ENCODE measurements around the gene CSTPP1.
A peak's percentile ranks its signal among the peaks of the same experiment; 100 is the strongest.

Gene CSTPP1

GRCh38 chr11:47178737-47179654 is 242.4 kb downstream of the CSTPP1 start:
- in situ Hi-C loops (cut with MboI; ENCODE audit: low pct_unique_long_range_greater_than_20kb, low sequenced_read_pairs, unreplicated experiment) = no loop called here
- DNase-seq (ENCODE audit: low spot score) = no peak
- TF ChIP-seq CTCF (IDR thresholded peaks at IDR 0.05; ENCODE audit: extremely low read depth, insufficient read depth, missing control alignments) = no peak

GRCh38 chr11:47179655-47179991 is 243.1 kb downstream of the CSTPP1 start:
- peak; percentile 68 for TF ChIP-seq CTCF (IDR thresholded peaks at IDR 0.05; ENCODE audit: extremely low read depth, insufficient read depth, missing control alignments)
- DNase-seq (ENCODE audit: low spot score) = peak; percentile 81
- in situ Hi-C loops (cut with MboI; ENCODE audit: low pct_unique_long_range_greater_than_20kb, low sequenced_read_pairs, unreplicated experiment) = no loop called here

- no peak for DNase-seq (ENCODE audit: low spot score)
- in situ Hi-C loops (cut with MboI; ENCODE audit: low pct_unique_long_range_greater_than_20kb, low sequenced_read_pairs, unreplicated experiment) = no loop called here
- TF ChIP-seq CTCF (IDR thresholded peaks at IDR 0.05; ENCODE audit: extremely low read depth, insufficient read depth, missing control alignments) = no peak
Observed at GRCh38 chr11:47180006-47180787, 243.6 kb downstream of the CSTPP1 start.

- in situ Hi-C loops (cut with MboI; ENCODE audit: low pct_unique_long_range_greater_than_20kb, low sequenced_read_pairs, unreplicated experiment) = no loop called here
- no peak for DNase-seq (ENCODE audit: low spot score)
- no peak for TF ChIP-seq CTCF (IDR thresholded peaks at IDR 0.05; ENCODE audit: extremely low read depth, insufficient read depth, missing control alignments)
Observed at GRCh38 chr11:47181271-47181670, 244.7 kb downstream of the CSTPP1 start.

- no peak for DNase-seq (ENCODE audit: low spot score)
- in situ Hi-C loops (cut with MboI; ENCODE audit: low pct_unique_long_range_greater_than_20kb, low sequenced_read_pairs, unreplicated experiment) = no loop called here
- no peak for TF ChIP-seq CTCF (IDR thresholded peaks at IDR 0.05; ENCODE audit: extremely low read depth, insufficient read depth, missing control alignments)
Observed at GRCh38 chr11:47182380-47182779, 245.8 kb downstream of the CSTPP1 start.

- in situ Hi-C loops (cut with MboI; ENCODE audit: low pct_unique_long_range_greater_than_20kb, low sequenced_read_pairs, unreplicated experiment) = no loop called here
- no peak for DNase-seq (ENCODE audit: low spot score)
- no peak for TF ChIP-seq CTCF (IDR thresholded peaks at IDR 0.05; ENCODE audit: extremely low read depth, insufficient read depth, missing control alignments)
Observed at GRCh38 chr11:47183031-47183856, 246.7 kb downstream of the CSTPP1 start.

All from GM13977 (cell line).